K562 (cell line): Measurements from ENCODE around the gene BMP6. TPM values are rescaled to one million over a fixed set of nuclear protein-coding genes. Genes with fewer than 3 reads are reported as not detected.
A peak's percentile ranks its signal among the peaks of the same experiment; 100 is the strongest.

Experiments
- polyA plus RNA-seq, 8 experiments: library from polyadenylated mRNA; depleted of rRNA in 4 of 8; stranded (reverse) in 5 of 8; unstranded in 3 of 8; fragments of >200 nt; fragmentation: Nextera tagmentation in 2 of 8; fragmentation: Illumina TruSeq in 1 of 8; extraction: Ambion mirVana in 2 of 8; extraction: Trizol in 1 of 8; gene quantifications; 2 replicates each; pipeline versions ENCODE4 v1.2.1 to v1.2.3, GENCODE V29; 2011 to 2014; ENCODE audit warnings: inconsistent platforms in 1 of 8, missing spikeins in 1 of 8
- total RNA-seq, 7 experiments: library from RNA; depleted of rRNA in 6 of 7; stranded (reverse); fragments of >200 nt in 6 of 7; fragmentation: Illumina TruSeq in 2 of 7; extraction: Trizol in 2 of 7; gene quantifications; 2 replicates each; pipeline versions ENCODE4 v1.2.1 to v1.2.3, GENCODE V29; 2011 to 2021; ENCODE audit warnings: low replicate concordance in 1 of 7
- TF ChIP-seq, protein P1 (sequence below): fragments of 450-650 bp; IDR thresholded peaks from 2 replicates; pipeline ENCODE4 v1.6.1; 2016; ENCODE audit warnings: mild to moderate bottlenecking, moderate library complexity

The BMP6 gene
- total and polyA plus RNA-seq, 9 of the 15 experiments (the other 6 are each of a cell fraction or from before 2014, with no cell fraction given), result 0.01 to 0.13 (median 0.06) TPM; not detected in 3

DNA sequence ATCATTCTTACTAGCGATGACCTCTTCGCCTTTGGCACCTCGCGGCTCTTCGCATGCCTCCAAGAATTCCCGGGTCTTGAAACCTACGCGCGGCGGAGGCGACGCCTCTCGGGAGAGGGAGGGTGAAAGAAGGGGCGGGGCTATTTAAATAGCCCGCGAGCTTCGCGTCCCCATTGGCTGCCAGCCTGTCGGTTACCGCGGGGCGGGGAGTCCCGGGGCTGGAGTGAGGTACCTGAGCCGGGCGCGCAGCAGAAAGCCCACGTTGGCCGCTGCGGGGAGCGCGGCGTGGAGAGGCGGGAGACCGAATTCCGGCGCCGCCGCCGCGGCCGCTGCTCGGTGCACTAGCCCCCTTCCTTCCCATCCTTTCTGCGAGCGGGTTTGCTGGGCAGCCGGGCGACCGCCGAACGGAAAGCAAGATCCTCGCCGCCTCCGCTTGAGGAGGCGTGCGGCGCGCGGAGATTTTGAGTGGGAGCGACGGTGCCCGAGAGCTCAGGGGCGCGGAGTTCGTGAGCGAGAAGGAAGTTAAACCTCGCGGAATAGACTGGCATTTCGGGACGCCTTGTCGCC lies at the start of gene BMP6 (continued):
- TF ChIP-seq, protein P1, sequence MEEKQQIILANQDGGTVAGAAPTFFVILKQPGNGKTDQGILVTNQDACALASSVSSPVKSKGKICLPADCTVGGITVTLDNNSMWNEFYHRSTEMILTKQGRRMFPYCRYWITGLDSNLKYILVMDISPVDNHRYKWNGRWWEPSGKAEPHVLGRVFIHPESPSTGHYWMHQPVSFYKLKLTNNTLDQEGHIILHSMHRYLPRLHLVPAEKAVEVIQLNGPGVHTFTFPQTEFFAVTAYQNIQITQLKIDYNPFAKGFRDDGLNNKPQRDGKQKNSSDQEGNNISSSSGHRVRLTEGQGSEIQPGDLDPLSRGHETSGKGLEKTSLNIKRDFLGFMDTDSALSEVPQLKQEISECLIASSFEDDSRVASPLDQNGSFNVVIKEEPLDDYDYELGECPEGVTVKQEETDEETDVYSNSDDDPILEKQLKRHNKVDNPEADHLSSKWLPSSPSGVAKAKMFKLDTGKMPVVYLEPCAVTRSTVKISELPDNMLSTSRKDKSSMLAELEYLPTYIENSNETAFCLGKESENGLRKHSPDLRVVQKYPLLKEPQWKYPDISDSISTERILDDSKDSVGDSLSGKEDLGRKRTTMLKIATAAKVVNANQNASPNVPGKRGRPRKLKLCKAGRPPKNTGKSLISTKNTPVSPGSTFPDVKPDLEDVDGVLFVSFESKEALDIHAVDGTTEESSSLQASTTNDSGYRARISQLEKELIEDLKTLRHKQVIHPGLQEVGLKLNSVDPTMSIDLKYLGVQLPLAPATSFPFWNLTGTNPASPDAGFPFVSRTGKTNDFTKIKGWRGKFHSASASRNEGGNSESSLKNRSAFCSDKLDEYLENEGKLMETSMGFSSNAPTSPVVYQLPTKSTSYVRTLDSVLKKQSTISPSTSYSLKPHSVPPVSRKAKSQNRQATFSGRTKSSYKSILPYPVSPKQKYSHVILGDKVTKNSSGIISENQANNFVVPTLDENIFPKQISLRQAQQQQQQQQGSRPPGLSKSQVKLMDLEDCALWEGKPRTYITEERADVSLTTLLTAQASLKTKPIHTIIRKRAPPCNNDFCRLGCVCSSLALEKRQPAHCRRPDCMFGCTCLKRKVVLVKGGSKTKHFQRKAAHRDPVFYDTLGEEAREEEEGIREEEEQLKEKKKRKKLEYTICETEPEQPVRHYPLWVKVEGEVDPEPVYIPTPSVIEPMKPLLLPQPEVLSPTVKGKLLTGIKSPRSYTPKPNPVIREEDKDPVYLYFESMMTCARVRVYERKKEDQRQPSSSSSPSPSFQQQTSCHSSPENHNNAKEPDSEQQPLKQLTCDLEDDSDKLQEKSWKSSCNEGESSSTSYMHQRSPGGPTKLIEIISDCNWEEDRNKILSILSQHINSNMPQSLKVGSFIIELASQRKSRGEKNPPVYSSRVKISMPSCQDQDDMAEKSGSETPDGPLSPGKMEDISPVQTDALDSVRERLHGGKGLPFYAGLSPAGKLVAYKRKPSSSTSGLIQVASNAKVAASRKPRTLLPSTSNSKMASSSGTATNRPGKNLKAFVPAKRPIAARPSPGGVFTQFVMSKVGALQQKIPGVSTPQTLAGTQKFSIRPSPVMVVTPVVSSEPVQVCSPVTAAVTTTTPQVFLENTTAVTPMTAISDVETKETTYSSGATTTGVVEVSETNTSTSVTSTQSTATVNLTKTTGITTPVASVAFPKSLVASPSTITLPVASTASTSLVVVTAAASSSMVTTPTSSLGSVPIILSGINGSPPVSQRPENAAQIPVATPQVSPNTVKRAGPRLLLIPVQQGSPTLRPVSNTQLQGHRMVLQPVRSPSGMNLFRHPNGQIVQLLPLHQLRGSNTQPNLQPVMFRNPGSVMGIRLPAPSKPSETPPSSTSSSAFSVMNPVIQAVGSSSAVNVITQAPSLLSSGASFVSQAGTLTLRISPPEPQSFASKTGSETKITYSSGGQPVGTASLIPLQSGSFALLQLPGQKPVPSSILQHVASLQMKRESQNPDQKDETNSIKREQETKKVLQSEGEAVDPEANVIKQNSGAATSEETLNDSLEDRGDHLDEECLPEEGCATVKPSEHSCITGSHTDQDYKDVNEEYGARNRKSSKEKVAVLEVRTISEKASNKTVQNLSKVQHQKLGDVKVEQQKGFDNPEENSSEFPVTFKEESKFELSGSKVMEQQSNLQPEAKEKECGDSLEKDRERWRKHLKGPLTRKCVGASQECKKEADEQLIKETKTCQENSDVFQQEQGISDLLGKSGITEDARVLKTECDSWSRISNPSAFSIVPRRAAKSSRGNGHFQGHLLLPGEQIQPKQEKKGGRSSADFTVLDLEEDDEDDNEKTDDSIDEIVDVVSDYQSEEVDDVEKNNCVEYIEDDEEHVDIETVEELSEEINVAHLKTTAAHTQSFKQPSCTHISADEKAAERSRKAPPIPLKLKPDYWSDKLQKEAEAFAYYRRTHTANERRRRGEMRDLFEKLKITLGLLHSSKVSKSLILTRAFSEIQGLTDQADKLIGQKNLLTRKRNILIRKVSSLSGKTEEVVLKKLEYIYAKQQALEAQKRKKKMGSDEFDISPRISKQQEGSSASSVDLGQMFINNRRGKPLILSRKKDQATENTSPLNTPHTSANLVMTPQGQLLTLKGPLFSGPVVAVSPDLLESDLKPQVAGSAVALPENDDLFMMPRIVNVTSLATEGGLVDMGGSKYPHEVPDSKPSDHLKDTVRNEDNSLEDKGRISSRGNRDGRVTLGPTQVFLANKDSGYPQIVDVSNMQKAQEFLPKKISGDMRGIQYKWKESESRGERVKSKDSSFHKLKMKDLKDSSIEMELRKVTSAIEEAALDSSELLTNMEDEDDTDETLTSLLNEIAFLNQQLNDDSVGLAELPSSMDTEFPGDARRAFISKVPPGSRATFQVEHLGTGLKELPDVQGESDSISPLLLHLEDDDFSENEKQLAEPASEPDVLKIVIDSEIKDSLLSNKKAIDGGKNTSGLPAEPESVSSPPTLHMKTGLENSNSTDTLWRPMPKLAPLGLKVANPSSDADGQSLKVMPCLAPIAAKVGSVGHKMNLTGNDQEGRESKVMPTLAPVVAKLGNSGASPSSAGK, result peak; percentile 64; the same call in 1 of the 2 replicates
